ENCODE results near the gene ARMC3.
A peak's percentile ranks its signal among the peaks of the same experiment; 100 is the strongest.
"Not testable (repeated sequence)": the region's sequence is repeated elsewhere in the genome, so short reads cannot be mapped to it uniquely, and the experiment has no call there.

ARMC3 gene

DNA sequence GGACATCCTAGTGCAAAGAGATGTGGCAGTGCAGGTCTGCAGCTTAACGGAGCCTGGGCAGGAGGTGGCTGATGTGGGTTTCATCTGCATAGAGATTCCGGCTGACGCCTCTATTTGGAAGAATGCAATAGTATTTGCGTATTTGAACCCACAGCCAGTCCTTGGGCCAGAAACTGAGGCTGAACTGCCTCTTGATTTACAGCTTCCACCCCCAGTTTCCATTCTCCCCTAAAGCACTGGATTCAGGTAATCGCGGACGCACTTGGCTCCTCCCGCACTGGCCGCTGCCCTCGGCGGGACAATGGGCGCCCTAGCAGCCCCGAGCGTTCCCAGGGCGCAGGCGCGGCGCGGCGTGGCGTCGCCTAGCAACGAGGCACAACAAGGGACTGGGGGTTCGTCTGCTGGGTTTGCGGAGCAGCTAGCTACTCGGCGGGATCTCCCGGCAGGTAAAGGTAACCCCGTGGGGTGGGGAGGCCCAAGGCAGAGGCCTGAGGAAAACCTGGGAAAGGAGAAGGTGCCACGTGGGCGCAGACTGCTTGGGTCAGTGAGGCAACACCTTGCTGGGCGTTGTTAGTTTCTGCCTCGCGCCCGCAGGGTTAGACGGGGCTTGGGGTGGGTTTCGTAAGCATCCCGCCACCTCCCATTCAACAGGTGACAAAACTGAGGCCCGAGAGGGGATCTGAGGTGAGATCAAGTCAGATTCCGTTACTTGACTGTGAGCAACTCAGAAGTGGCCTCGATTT, at the start of gene ARMC3:
Gene ARMC3 (plus strand): TSS at position 393 of the 743 bp plus-strand sequence. CDS start 3,944 bp downstream, outside the sequence.
- DNase-seq, result no peak

DNA sequence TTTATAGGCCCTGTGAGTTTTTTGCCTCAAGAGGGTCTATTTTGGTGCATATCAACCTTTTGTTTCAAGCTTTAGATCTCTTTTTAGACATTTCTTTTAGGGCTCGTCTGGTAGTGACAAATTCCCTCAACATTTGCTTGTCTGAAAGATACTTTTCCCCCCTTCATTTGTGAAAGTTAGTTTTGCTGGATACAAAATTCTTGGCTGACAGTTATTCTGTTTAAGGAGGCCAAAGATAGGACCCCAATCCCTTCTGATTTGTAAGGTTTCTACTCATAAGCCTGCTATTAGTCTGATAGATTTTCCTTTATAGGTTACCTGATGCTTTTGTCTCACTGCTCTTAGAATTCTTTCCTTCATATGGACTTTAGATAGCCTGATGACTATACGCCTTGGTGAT, 36.1 kb upstream of the ARMC3 start:
- no peak for DNase-seq

GRCh38 chr10:22893781-22894180, 34.1 kb upstream of the ARMC3 start:
- peak; percentile 48 for DNase-seq

DNA sequence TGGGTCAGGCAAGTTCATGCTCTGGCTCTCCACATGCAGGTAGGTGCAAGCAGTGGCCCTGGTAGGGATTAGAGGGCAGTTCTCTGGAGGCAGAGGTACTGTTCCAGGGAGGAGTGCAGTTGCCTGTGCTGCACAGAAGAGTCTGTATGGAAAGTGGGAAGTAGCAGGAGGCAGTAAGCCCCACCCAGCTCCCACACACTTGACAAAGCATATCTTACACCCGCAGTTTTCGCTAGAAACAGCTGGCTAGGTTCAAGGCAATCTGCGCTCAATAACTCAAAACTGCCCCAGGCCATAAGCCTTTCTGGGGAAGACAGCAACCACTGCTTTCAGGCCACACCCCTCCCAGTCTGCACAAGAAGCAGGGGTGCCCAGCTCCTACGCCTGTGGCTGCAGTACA, 33.1 kb upstream of the ARMC3 start:
- peak; percentile 92 for DNase-seq

- no peak for DNase-seq
These were observed 32.6 kb upstream of the ARMC3 start for GRCh38 chr10:22895252-22895651.

- no peak for DNase-seq
These were observed 30.5 kb upstream of the ARMC3 start for GRCh38 chr10:22897371-22897770.

DNA sequence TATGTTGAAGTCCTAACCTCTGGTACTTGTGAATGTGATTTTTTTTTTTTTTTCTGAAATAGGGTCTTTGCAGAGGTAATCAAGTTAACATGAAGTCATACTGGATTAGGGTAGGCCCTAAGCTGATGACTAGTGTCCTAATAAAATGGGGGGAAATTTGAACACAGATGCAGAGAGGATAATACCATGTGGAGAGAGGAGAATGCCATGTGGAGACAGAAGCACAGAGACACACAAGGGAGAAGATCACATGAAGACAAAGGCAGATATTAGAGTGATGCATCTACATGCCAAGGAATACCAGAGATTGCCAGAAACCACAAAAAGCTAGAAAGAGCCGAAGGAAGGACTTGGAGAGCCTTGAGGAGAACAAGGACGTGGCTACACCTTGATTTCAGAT, 28.5 kb upstream of the ARMC3 start:
- no peak for DNase-seq

GRCh38 chr10:22899775-22900174, 28.1 kb upstream of the ARMC3 start:
- DNase-seq, result no peak

- no peak for DNase-seq
These were observed 26.8 kb upstream of the ARMC3 start for GRCh38 chr10:22900841-22901601.

DNA sequence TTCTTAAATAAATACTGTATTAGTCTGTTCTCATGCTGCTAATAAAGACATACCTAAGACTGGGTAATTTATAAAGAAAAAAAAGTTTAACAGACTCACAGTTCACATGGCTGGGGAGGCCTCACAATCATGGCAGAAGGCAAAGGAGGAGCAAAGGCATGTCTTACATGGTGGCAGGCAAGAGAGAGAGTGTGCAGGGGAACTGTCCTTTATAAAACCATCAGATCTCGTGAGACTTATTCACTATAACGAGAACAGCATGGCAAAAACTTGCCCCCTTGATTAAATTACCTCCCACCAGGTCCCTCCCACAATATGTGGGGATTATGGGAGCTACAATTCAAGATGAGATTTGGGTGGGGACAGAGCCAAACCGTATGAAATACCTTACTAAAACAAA, 25.7 kb upstream of the ARMC3 start:
- DNase-seq, result not testable (repeated sequence)

- DNase-seq, result no peak
These were observed 24.2 kb upstream of the ARMC3 start for GRCh38 chr10:22903694-22904093.

DNA sequence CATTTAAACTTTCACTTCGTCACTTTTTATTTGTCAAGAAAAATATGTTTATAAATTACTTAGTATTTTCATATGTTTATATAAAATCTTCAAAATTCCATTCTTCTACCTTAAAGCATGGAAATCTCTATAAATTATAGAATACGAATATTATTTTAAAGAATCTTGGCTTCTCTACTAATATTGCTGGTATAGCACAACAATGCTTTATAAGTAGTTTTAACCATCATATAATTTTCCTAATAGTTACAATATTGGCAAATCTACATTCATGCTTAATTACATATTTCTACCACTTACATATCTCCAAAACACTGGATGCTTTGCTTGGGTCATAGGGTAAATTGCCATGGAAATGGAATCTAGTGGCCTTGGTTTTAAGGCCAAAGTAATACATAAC, 21.1 kb upstream of the ARMC3 start:
- no peak for DNase-seq

DNA sequence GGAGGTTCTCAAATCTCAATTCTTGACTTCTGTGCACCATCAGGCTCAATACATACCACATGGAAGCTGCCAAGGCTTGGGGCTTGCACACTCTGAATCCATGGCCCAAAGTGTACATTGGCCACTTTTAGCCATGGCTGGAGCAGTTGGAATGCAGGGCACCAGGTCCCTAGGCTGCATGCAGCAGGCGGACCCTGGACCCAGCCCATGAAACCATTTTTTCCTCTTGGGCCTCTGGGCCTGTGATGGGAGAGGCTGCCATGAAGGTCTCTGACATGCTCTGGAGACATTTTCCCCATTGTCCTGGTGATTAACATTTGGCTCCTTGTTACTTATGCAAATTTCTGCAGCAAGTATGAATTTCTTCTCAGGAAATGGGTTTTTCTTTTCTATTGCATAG, 19.0 kb upstream of the ARMC3 start:
- DNase-seq, result no peak

DNA sequence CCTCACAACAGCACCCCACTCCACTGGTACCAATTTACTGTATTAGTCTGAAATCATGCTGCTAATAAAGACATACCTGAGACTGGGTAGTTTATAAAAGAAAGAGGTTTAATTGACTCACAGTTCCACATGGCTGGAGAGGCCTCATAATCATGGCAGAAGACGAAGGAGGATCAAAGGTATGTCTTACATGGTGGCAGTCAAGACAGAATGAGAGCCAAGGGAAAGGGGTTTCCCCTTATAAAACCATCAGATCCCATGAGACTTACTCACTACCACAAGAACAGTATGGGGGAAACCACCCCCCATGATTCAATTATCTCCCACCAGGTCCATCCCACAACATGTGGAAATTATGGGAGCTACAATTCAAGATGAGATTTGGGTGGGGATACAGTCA, 18.2 kb upstream of the ARMC3 start:
- DNase-seq, result not testable (repeated sequence)

DNA sequence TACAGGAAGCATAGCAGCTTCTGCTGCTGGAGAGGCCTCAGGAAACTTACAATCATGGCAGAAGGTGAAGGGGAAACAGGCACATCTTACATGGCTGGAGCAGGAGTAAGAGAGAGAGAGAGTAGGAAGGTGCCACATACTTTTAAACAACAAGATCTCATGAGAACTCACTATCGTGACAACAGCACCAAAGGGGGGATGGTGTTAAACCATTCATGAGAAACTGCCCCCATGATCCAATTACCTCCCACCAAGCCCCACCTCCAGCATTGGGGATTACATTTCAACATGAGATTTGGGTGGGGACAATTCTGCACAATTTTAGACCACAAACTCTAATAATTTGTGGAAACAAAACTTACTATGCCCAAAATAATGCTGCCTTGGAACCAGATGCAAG, 16.8 kb upstream of the ARMC3 start:
- DNase-seq, result no peak

- peak; percentile 77 for DNase-seq
These were observed 15.7 kb upstream of the ARMC3 start for GRCh38 chr10:22911889-22912762.

- no peak for DNase-seq
These were observed 15.0 kb upstream of the ARMC3 start for GRCh38 chr10:22912763-22913384.

DNA sequence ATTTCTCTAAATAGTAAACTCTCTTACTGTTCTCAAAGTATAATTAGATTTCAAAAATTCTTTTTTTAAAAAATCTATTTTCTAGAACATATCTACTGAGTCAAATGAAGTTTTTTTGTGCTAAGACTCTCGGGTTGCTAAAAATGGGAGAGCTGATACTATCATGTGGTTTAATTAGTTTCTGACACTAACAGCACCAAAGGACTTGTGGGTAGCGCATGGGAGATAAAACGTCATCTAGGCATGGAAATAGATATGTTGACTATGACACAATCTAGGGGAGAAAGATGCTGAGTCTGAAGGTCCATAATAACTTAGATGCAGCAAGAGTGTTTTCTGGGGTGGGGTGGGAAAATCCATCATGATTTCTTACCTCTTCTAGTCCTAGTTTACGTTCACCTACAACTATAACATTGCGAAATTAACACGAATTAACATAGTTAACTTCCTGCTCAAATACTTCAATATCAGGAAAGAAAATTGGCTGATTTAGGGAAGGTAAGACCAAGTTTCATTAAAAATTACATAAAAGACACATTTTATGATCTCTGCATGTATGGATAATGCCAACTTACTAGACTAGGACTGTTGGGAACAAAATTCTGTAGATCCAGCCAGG, 14.3 kb upstream of the ARMC3 start:
- DNase-seq, result no peak

- no peak for DNase-seq
These were observed 12.5 kb upstream of the ARMC3 start for GRCh38 chr10:22915314-22915713.

DNA sequence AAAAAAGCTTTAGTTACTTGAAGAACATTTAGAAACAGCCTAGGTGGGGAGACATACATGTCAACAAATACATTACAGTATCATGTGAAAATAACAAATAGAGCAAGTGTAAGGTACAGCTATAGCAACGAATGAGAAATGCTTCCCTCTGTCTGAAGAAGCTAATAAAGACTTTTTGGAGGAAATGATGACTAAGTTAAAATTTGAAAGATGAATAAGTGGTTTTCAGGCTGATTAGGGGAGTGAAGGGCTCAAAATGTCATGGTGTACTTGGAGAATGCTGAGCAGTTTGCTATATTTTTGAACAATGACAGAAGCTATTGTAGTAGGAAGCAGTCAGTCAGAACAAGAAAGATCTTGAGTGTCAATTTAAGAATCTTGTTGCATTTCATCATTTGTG, 2.8 kb upstream of the ARMC3 start:
- no peak for DNase-seq

GRCh38 chr10:22927166-22927565, 687 bp upstream of the ARMC3 start:
- DNase-seq, result no peak

- DNase-seq, result not testable (repeated sequence)
These were observed 1.2 kb downstream of the ARMC3 start for GRCh38 chr10:22929053-22929452.

- DNase-seq, result no peak
These were observed 4.1 kb downstream of the ARMC3 start for GRCh38 chr10:22931948-22932347.

Measured in OCI-M1 (cell line).